ENCODE results near the gene SYTL2.

The SYTL2 gene

GRCh38 chr11:85756401-85757200 lies 54.3 kb downstream of the SYTL2 start:
- DNase-seq = no peak

- no peak for DNase-seq
Observed at GRCh38 chr11:85755701-85756100, 55.2 kb downstream of the SYTL2 start.

- DNase-seq = no peak
Observed at GRCh38 chr11:85755285-85755684, 55.7 kb downstream of the SYTL2 start.

- no peak for DNase-seq
Observed at GRCh38 chr11:85752890-85753581, 57.9 kb downstream of the SYTL2 start.

- DNase-seq = no peak
Observed at GRCh38 chr11:85752201-85752889, 58.6 kb downstream of the SYTL2 start.

- no peak for DNase-seq
Observed at GRCh38 chr11:85751724-85752123, 59.2 kb downstream of the SYTL2 start.

GRCh38 chr11:85750646-85751045 lies 60.3 kb downstream of the SYTL2 start:
- DNase-seq = no peak

DNA sequence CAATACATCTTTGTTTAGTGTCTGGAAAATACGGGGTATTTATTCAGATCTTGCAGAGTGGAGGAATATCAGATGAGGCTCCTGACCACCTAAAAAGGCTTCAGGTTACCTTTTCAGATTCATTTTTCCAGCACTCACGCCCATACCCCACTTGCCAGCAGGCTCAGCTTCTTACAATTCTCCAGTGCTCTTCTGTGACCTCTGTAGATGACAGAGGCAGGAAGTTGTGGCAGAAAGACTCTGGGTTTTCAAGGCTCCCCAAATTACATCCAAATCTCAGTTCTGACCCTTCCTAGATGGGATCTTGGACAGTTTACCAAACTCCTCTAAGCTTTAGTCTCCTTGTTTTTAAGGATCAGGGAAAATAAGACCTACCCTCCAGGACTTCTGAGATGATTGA lies 61.1 kb downstream of the SYTL2 start:
- no peak for DNase-seq

DNA sequence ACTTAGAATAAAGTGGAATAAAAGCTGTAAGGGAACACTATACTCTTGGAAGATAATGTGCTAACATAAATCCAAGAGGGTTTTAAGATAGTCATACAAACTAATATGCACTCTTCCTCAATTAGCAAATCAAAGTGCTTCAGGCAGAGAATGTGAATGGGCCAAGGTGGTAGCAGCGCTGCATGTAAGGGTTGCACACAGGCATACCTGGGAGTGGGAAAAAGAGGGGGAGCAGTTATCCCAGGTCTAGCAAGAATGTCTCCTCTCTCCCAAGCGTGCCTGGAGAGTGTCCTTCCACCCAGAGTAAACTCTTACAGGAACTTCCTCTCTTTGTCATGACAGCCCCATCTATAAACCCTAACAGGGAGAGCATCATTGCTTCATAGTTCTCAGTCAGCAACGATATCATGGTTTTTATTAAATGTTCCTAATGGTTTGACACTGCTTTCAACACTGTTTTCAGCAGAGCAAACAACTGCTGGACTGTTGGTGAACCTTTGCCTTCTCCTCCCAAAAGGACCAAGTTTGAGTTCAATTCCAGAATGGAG lies 61.6 kb downstream of the SYTL2 start:
- no peak for DNase-seq

GRCh38 chr11:85748455-85748891 lies 62.5 kb downstream of the SYTL2 start:
- DNase-seq = no peak

DNA sequence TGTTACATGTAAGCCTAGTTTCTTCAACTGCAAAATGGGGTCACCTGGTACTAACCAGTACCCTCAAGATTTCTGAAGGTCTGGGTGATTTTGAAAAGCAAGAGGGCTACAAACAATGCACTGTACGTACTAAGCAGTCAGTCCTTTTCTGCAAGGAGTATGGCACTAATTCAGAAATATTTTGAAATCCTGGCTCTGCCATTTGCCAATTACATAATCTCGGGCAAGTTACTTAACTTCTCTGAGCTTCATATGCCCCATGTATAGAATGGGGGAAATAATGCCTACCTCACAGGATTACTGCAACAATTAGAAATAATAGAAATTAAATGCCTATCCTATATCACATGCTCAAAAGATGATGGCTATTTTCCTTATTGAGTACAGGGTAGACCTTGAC lies 64.3 kb downstream of the SYTL2 start:
- no peak for DNase-seq

DNA sequence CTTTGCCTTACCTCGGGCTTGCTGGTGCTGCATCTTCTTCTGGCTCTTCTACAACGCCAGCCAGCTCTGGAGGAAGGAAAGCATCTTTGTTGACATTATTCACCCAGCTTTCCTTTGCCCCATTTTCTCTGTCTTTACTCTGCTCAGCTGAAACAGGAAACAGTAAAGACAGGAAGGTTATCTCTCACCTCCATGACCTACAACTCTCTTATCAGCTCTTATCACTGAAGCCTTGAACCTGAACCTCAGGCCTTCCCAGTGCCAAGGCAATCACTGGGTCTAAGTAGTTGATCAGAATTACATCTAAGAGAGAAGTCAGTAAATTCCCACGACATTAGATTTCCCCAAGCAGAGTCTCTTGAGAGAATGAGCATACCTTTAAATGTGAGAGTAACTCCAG lies 65.3 kb downstream of the SYTL2 start:
- no peak for DNase-seq

DNA sequence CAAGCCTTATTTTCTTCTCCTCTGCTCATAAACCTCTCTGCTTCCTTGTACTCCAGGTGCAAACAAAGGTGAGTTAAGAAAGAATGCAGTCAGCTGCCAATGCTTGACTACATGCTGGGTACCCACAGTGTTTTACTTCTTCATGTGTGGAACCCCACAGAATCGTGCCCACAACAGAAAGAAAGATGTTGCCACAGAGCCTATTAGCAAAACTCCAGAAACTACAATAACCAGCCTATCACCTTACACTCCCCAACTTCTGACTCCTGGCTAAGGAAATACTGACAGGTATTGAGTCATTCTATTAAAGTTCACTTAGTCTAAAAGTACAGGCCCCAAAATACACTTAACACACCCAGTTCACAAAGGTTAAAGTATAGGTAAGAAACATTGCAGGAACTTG lies 68.1 kb downstream of the SYTL2 start:
- no peak for DNase-seq

DNA sequence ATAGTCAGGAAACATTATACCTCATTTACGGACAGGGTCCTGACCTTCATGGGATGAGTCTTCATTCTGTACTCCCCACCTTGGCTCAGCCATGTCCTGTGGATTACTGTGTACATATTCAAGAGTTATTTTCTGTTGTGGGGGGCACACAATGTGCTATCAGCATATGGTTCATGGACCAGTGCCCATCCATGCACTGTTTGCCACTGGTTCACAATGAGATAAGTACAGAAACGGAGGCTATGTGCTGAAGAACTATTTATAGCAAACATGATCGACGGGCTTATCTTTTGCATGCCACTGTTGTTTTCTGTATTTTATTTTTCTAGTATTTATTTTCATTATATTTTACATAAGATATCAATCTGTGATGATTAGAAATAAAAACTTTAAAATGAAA lies 68.6 kb downstream of the SYTL2 start:
- no peak for DNase-seq

GRCh38 chr11:85740481-85741400 lies 70.2 kb downstream of the SYTL2 start:
- no peak for DNase-seq

GRCh38 chr11:85737738-85738137 lies 73.2 kb downstream of the SYTL2 start:
- no peak for DNase-seq

DNA sequence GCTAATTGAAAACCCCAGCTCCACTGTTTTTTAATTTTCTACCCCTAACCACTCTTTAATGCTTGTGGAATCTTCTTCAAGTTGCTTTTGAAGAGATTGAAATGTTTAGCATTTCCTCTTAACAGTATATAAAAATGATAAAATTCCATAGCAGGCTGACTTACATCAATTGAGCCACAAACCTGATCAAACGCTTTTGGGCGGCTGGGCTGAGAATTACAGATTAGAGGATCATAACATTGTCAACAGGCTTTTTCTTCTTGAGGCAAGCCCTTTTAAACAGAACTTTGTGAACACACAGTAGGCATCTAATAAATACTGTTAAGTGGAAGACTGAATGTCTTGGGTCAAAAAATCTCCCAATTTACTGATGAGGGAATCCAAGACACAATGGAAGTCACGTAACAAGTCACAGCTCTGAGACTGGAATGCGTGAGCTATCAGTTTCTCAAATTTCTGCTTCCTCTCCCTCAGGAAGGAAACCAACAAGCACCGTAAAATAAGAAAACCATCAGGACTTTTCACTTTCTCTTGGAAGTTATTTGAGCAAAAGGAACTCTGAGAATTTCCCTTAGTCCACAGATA lies 75.0 kb downstream of the SYTL2 start:
- DNase-seq = no peak

GRCh38 chr11:85732965-85733364 lies 78.0 kb downstream of the SYTL2 start:
- DNase-seq = no peak

DNA sequence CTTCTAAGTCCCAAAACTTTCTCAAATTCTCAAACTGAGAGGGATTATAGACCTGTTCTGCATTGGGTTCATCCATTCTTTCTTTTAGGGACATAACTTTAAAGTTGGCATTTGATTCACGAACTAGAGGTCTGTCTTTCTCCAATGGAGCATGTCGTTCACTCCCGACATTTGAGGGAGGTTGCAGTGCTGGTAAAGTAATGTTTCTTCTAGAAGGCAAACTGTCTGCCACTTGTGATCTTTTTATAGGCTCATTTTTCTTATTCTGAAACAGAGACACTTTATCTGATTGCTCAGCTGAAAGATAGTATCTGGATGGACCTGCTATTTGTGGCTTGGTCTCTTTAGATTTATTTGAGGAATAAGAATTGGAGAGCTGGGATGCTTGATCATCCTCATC lies 84.6 kb downstream of the SYTL2 start:
- DNase-seq = no peak

GRCh38 chr11:85725510-85726258 lies 85.3 kb downstream of the SYTL2 start:
- no peak for DNase-seq

GRCh38 chr11:85724748-85725465 lies 86.0 kb downstream of the SYTL2 start:
- DNase-seq = no peak
